Measurements from ENCODE around the gene SPATA7. TPM values are rescaled to one million over a fixed set of nuclear protein-coding genes. Genes with fewer than 3 reads are reported as not detected.

SPATA7 gene
- total RNA-seq, 2 donors from 2014 or later: 8.9 to 14.3 TPM

GRCh38 chr14:88470542-88471440 lies 85.3 kb downstream of the SPATA7 start:
- Histone ChIP-seq H3K4me1 (peaks cover 7% of the 10 kb centered on the region), H3K27me3 (no peaks in the 10 kb centered on the region), H3K4me3 (no peak overlapping the region), H3K9me3 (no peaks in the 10 kb centered on the region), H3K36me3 (replicated peaks in 1 of 2; ENCODE audit: insufficient read depth in 1 of 2, low read depth in 2 of 2) (peaks cover 0 to 16% of the 10 kb centered on the region in 2 donors), H3K27ac (no peak overlapping the region)
- DNase-seq (no peak), ATAC-seq (no peak)
- intact Hi-C loops (cut with DNase I): no loop called here
- WGBS, 2 donors: 92% methylated on average over 7 of the region's 7 CpGs
- no peak for TF ChIP-seq CTCF (IDR thresholded peaks at IDR 0.05)
- TF ChIP-seq POLR2A (IDR thresholded peaks at IDR 0.05): no peak

- DNase-seq: no peak
- Histone ChIP-seq H3K4me1 (peaks cover 7% of the 10 kb centered on the region), H3K27me3 (no peaks in the 10 kb centered on the region), H3K36me3 (replicated peaks in 1 of 2; ENCODE audit: insufficient read depth in 1 of 2, low read depth in 2 of 2) (peaks cover under 1 to 18% of the 10 kb centered on the region in 2 donors), H3K9me3 (no peaks in the 10 kb centered on the region), H3K4me3 (no peak overlapping the region), H3K27ac (no peak overlapping the region)
- no peak for ATAC-seq
- WGBS, 2 donors: 29 to 39% methylated on average over 1 of the region's 1 CpG
- TF ChIP-seq CTCF (IDR thresholded peaks at IDR 0.05) (no peak), POLR2A (IDR thresholded peaks at IDR 0.05) (no peak)
- intact Hi-C loops (cut with DNase I): no loop called here
These were observed 88.3 kb downstream of the SPATA7 start for GRCh38 chr14:88473791-88474190.

GRCh38 chr14:88476214-88476774 lies 90.8 kb downstream of the SPATA7 start:
- 88 to 91% methylated on average over 7 of the region's 7 CpGs for WGBS, 2 donors
- H3K27ac ChIP-seq: no peak overlapping the region
- ATAC-seq: no peak

GRCh38 chr14:88476825-88477224 lies 91.4 kb downstream of the SPATA7 start:
- TF ChIP-seq POLR2A (IDR thresholded peaks at IDR 0.05) (no peak), CTCF (IDR thresholded peaks at IDR 0.05) (no peak)
- intact Hi-C loops (cut with DNase I): no loop called here
- no peak for ATAC-seq
- Histone ChIP-seq H3K27ac (no peak overlapping the region), H3K36me3 (replicated peaks in 1 of 2; ENCODE audit: insufficient read depth in 1 of 2, low read depth in 2 of 2) (peaks cover 15 to 26% of the 10 kb centered on the region in 2 donors), H3K4me1 (peaks cover 7% of the 10 kb centered on the region), H3K9me3 (no peaks in the 10 kb centered on the region), H3K27me3 (no peaks in the 10 kb centered on the region), H3K4me3 (no peak overlapping the region)
- WGBS, 2 donors: 95 to 98% methylated on average over 2 of the region's 2 CpGs
- no peak for DNase-seq

More at GRCh38 chr14:88476214-88476774, 90.8 kb downstream of the SPATA7 start:
- H3K27me3 ChIP-seq: no peaks in the 10 kb centered on the region
- no peak for DNase-seq
- H3K4me3 ChIP-seq: no peak overlapping the region
- TF ChIP-seq CTCF (IDR thresholded peaks at IDR 0.05): no peak
- TF ChIP-seq POLR2A (IDR thresholded peaks at IDR 0.05): no peak
- intact Hi-C loops (cut with DNase I): no loop called here
- peaks cover 7% of the 10 kb centered on the region for H3K4me1 ChIP-seq
- peaks cover 15 to 27% of the 10 kb centered on the region in 2 donors for H3K36me3 ChIP-seq (replicated peaks in 1 of 2; ENCODE audit: insufficient read depth in 1 of 2, low read depth in 2 of 2)
- H3K9me3 ChIP-seq: no peaks in the 10 kb centered on the region

Measured in body of pancreas (tissue), 4 donors.